22Rv1 (cell line): Measurements from ENCODE around the gene GDF7.

Experiments
- H3K27ac ChIP-seq: fragments of 450-650 bp; 2 replicates; pipeline ENCODE4 v1.5.1; 2017
- ZFX ChIP-seq: fragments of 450-650 bp; IDR thresholded peaks from 2 replicates; pipeline ENCODE4 v1.6.1; 2017; ENCODE audit warnings: antibody characterized with exemption, borderline replicate concordance
- TF ChIP-seq, protein P1 (sequence below): fragments of 450-650 bp; IDR thresholded peaks from 2 replicates; pipeline ENCODE4 v1.5.1; 2017; ENCODE audit warnings: mild to moderate bottlenecking

Gene GDF7

DNA sequence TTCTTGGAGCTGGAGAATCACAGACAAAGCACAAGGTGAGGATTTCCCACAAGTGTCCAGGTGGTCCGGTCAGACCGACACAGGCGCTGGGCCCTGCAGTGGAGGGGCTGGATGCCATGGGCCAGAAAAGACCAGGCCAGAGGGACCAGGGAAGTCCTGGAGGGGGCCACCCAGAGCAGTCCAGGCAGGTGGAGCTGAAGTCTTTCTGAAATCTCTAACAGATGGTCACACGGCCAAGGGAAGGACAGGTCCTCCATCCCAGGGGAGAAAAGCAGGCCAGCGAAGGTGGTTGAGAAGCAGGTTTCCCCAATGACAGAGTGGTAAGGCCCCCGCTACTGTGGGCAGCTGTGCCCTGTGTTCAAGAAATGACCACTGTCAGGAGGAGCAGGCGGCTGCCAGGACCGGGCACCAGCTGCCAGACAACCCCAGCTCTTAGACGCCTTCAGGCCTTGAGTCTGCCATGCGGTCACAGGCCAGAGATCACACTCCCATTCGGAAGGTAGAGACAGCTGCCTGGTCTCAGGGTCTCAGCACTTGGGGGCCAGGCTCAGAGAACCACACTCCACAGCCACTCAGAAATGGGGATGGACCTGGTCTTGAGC lies 42.0 kb upstream of the GDF7 start:
- no peak overlapping the region for H3K27ac ChIP-seq
- TF ChIP-seq ZFX, result no peak
- TF ChIP-seq, protein P1, sequence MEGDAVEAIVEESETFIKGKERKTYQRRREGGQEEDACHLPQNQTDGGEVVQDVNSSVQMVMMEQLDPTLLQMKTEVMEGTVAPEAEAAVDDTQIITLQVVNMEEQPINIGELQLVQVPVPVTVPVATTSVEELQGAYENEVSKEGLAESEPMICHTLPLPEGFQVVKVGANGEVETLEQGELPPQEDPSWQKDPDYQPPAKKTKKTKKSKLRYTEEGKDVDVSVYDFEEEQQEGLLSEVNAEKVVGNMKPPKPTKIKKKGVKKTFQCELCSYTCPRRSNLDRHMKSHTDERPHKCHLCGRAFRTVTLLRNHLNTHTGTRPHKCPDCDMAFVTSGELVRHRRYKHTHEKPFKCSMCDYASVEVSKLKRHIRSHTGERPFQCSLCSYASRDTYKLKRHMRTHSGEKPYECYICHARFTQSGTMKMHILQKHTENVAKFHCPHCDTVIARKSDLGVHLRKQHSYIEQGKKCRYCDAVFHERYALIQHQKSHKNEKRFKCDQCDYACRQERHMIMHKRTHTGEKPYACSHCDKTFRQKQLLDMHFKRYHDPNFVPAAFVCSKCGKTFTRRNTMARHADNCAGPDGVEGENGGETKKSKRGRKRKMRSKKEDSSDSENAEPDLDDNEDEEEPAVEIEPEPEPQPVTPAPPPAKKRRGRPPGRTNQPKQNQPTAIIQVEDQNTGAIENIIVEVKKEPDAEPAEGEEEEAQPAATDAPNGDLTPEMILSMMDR, result no peak

DNA sequence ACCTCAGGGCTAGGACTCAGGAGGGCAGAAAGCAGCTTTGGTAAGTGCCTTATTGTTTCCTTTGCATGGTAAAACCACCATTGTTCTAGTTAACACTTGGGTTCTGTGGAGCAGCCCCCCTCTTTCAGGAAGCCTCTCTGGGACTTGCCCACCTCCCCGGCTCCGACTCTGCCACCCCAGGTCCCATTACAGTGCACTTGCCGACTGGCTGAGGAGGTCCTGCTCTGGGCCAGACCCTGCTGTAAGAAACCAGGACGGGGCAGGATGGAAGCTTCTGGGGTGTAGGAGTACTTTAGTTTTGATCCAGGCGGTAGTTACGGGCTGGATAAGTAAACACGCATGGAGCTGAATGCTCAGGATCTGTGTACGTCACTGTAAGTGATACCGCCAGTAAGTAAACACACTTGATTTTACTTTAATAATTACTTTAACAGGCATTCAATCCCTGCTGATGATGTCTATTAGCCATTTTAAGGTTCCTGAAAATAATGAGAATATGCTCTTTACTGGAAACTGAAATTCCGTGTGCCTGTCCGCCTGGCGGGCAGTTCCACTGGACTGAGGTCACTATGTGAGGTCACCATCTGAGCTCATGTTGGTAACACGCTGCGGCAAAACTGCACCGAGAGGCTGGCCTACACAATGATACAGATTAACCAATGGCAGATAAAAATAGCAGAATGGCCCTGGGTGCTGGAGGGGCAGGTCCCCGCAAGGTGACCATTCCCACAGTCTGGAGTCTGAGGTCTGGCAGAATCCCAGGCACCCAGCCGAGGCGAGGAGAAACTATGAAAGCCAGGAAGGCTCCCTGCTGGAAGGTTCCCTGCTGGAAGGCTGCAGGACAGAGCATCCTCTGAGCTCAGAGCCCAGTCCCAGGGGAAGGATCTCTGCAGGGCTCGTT lies 41.2 kb upstream of the GDF7 start:
- no peak overlapping the region for H3K27ac ChIP-seq
- TF ChIP-seq ZFX, result no peak
- TF ChIP-seq, protein P1, result no peak

DNA sequence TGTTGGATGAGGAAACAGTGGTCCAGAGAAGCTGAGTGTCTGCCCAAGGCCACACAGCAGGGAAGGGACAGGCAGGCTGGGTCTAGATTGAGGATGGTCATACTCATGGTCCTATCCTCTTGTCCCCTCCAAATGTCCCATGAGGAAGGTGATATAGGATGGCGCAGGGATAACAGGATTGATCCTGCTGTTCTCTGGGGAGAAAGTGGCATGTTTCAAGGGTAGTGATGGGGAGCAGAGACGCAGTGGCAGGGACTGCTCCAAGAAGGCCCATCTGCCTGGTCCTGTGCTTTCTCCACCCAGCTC lies 40.6 kb upstream of the GDF7 start:
- TF ChIP-seq, protein P1, result no peak
- no peak for TF ChIP-seq ZFX

DNA sequence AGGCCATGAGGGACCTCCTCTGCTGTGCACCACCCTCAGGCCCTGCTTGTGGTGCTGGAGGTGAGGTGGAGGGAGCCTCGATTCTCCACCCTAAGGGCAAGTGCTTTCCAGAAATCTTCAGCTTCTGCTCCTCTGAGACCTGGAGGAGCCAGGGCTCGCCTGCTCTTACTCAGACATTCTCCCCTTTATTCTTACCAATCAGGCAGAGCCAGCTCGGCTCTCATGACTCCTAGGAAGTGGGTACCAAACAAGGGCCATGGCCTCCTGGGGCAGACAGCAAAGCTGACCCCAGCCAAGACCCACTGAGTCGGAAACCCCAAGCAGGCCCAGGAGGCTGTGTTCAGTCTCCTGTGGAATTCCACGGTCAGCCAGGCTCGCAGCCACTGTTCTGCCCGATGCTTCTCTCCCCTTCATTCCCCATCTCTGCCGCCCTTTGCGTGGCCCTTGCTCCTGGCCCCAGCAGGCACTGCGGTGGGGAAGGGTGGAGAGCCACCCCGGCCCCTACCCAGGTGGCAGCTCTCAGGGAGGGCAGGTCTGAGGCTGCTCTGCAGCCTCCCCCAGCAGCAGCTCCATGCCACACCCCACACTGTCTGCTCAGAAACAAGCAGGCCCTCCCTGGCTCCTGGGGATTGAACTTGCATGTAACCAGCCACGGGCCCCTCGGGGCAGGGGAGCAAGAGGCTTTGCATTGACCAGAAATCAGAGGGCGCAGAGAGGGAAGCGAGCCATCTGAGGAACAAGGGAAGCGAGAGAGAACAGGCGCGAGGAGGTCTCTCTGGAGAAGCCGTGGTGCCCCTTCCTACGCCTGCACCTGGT lies 40.0 kb upstream of the GDF7 start:
- TF ChIP-seq, protein P1, result no peak
- TF ChIP-seq ZFX, result no peak
- H3K27ac ChIP-seq, result no peak overlapping the region

More for the DNA sequence above, 40.6 kb upstream of the GDF7 start:
- no peak overlapping the region for H3K27ac ChIP-seq

DNA sequence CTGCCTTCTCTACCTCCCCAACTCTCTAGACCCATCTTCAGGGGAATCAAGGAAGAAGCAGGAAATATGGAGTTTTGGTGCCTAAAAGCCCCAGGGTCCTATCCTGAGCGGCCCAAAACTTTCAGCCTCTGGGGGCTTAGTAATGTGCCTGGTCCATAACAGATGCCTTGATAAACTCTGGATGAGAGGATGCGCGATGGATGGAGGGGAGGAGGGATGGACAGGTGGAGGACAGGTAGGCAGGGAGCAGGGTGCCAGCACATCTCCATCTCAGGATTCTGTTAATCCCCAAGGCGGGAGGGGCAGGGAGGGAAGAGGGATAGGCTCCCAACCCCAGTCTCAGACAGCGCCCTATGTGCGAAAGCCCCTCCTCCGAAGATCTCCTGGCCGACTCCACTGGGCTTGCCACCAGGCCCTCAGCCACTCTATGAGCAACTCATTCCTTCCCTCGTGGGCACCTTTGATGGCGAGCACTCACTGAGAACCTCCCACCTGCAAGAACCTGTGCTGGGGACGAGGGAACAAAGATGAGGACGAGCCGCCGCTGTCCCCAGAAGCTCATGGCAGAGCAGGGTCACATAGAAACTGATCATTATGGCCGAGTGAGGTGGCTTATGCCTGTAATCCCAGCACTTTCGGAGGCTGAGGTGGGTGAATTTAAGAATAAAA lies 39.1 kb upstream of the GDF7 start:
- H3K27ac ChIP-seq, result no peak overlapping the region
- no peak for TF ChIP-seq ZFX
- TF ChIP-seq, protein P1, result no peak

DNA sequence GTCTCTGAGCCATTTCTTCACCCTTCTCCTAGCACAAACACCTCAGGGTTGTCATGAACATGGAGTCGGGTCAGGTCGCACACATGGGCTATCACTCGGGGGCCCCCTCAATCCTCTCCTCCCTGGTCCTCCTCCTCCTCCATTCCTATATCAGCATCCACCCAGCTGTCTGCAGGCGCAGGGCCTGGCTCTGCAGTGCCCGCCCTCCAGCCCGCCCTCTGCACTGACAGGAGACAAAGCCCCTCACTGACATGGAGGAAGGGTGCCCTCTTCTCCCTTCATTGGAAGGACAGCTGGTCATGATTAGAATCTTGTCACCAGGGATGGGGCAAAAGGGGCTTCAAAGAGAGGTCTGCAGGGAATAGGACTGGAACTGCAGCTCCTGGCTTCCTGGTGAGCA lies 37.8 kb upstream of the GDF7 start:
- no peak for TF ChIP-seq ZFX

DNA sequence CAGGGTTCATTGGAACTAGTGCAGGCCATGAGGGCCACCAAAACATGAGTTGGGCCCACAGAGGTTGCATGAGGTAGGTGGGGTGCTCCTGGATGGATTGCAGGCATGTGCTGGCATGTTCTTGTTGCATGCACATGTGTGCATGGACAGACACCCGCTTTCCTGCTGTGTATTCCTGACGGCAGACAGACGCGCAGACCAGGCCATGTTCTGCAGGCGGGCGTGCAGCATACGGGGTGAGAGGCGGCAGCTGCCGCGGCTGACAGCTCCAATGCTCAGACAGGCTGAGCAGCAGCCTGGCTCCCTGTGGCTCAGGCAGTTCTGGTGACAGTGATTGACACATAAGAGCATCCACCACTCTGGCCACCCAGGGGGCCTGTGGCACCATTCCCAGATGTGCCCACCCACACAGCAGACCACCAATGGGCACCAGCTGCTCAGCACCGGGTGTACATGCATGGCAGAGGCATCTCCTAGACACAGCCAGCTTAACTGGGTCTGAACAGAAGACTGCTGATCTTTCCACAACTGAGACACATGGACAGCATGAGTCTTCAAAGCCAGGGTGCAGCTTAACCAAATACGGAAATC lies 37.3 kb upstream of the GDF7 start:
- no peak for TF ChIP-seq ZFX
- TF ChIP-seq, protein P1, result no peak
- H3K27ac ChIP-seq, result no peak overlapping the region

More for the DNA sequence above, 37.8 kb upstream of the GDF7 start:
- H3K27ac ChIP-seq, result no peak overlapping the region
